IPS-11a (cell line): ENCODE measurements around the gene DTL.
"Not testable (repeated sequence)": the region's sequence is repeated elsewhere in the genome, so short reads cannot be mapped to it uniquely, and the experiment has no call there.

Experiments used
- H3K4me3 ChIP-seq: one replicate; pipeline ENCODE4 v1.5.1; 2013; ENCODE audit warnings: low read depth, low read length, control low read depth

DTL gene

GRCh38 chr1:212035123-212035834, at the start of gene DTL, which contains the start of gene INTS7:
Gene DTL, plus strand, starts transcription at chr1:212035748. Its CDS starts 143 bp downstream, at chr1:212035891.
Gene INTS7, minus strand, starts transcription at chr1:212035557. Its CDS starts 120 bp downstream, at chr1:212035437.
- peak within 1 kb of the TSS; percentile 95 for H3K4me3 ChIP-seq

DNA sequence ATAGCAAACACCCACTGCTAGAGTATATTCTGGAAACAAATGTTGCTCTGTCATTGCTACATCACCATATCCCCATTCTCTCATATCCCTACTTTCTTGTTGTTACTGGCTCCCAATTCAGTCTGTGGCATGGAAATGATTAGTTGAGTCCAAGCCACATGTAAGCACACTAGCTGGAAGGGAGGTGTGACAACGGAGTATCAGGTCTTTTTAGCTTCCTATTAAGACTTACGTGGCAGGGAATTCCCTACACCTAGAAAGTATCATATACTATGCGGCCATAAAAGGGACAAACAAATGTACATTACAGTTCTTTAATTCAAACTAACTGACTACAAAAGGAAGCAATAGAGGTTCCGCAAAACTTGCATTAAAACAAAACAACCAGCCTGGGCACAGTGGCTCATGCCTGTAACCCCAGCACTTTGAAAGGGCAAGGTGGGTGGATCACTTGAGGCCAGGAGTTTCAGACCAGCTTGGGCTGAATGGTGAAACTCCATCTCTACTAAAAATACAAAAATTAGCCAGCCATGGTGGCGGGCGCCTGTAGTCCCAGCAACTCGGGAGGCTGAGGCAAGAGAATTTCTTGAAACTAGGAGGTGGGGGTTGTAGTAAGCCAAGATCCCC, 48.8 kb upstream of the DTL start:
- H3K4me3 ChIP-seq: no peak overlapping the region

GRCh38 chr1:211991695-211992094, 43.9 kb upstream of the DTL start:
- no peak overlapping the region for H3K4me3 ChIP-seq

- not testable (repeated sequence) for H3K4me3 ChIP-seq
These were observed 38.1 kb upstream of the DTL start for GRCh38 chr1:211997426-211997825.

DNA sequence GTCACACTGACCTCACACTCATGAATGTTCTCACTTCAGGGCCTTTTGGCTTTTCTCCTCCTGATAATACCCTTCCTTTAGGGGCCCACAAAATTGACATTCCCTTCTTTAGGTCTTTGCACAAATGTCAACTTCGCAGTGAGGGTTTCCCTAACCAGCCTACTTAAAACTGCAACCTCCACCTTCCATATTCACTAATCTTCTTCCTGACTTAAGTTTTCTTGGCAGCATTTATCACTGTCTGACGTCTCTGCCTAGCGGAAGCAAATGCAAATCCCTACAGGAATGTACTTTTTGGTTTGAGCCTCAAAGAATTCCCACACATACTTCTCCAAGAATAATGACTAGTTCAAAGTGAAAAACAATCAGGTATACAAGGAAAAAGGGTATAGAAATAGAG, 33.0 kb upstream of the DTL start:
- H3K4me3 ChIP-seq: no peak overlapping the region

DNA sequence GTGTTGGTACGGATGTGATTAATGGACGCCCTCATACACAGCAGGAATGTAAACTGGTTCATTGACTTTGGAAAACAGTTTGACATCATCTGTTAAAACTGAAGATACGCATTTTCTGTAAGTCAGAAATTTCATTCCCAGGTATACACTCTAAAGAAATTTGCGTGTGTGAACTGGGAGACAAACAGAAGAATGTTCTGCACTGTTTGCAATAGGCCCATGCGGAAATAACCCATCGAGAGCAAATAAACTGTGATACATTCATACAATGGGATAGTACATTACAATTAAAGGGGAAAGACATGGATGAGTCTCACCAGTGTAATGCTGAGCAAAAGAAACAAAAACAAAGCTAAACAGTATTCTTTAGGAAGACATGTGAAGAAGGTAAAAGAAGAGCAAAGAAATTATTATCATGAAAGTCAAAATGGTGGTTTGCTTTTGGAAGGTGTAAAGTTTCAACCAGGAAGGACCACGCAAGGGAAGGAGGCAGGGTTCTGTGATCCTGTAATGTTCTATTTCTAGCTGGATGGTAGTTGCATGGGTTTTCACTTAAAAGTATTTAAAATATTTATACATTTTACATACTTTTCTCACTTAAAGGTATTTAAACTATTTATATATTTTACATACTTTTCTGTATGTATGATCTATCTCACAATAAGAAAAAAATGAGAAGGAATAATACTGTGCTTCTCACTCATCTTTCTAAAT, 30.5 kb upstream of the DTL start:
- H3K4me3 ChIP-seq: no peak overlapping the region

DNA sequence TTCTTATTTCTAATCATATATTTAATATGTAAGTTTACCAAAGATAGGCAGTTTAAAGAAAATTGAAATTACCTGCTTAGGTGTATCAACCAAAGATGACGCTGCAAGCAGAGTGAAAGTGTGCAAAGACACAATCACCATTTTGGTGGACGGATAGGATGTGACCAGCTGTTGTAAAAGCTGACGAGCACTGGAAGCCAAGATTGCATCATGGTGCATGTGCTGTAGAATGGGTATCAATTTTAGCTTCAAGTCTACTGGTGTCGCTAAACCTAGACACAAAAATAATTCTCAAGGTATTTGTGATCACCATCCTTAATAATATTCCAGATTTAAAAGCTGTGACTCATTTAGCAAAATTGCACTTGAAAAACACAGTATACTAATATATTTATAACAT, 28.4 kb upstream of the DTL start:
- no peak overlapping the region for H3K4me3 ChIP-seq

GRCh38 chr1:212007886-212008285, 27.7 kb upstream of the DTL start:
- H3K4me3 ChIP-seq: no peak overlapping the region

- no peak overlapping the region for H3K4me3 ChIP-seq
These were observed 26.0 kb upstream of the DTL start for GRCh38 chr1:212009561-212009960.

DNA sequence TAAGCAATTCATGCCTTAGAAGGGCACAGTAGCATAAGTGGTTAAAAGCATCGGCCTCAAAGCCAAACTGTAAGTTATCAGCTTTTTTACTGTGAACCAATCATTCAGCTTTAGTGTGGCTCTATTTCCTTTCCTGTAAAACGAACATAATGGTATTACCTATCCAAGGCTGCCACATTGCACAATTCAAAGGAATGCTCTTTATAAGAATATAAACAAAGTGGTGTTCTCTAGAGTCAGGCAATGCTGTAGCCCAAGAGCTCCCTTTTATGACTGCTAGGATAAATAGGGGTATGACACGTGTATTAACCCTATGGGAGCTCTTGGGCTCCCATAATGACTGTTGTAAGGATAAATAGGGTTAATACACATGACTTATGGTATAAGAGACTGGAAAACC, 25.5 kb upstream of the DTL start:
- H3K4me3 ChIP-seq: no peak overlapping the region

DNA sequence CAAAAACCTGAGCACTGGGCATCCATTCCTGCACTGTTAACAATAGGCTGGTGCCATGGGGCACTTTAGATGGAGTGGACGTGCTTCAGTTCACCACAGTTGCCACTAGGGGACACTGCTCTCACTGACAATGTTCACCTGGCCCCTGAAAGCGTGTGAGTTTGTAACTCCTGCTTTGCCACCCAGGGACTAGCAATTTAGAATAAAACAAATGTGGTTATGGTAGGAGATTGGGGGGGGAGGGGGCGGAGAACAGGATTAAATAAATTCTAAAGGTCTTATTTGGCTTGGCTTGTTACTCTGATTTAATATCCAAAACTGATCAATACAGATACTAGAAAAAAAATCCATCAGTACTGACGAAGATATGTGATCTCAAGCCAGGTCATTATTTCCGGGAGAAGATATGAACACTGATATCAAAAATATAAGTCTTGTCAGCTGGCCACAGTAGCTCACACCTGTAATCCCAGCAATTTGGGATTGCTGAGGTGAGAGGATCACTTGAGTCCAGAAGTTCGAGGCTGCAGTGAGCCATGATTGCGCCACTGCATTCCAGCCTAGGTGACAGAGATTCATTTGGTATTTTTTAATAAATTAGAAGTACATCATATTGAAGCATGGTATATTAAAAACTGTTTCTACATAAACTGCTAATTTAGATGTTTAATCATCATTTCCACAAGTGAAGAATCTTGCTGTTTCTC, 23.4 kb upstream of the DTL start:
- no peak overlapping the region for H3K4me3 ChIP-seq

DNA sequence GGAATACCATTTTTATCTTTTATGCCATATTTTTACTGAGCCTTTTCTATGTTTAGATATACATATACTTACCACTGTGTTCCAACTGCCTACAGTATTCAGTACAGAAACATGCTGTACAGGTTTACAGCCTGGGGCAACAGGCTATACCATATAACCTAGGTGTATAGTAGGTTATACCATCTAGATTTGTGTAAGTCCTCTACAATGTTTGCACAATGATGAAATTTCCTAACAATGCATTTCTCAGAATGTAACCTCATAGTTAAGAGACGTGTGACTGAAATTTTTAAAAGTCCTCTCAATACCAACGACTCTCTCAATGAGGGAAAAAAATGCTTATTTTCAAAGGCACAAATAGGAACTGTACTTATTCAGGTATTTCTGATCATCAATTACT, 21.9 kb upstream of the DTL start:
- H3K4me3 ChIP-seq: no peak overlapping the region

DNA sequence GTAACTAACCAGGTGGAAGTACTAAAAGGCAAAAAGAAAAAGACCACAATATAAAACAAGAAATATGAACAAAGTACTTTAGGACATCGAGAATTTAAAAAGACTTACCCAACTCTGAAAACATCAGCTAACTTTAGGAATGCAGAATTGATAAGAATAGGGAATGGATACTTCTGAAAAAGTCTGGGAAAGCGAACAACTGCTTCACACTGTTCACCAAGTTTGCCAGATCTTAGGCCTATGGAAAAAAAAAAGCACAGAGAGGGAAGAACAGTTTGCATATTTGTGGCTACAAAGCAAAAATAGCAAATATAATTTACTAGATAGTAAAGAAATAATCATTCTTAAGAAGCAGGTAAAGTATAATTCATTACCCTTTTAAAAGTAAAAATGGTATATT, 14.6 kb upstream of the DTL start:
- no peak overlapping the region for H3K4me3 ChIP-seq

- no peak overlapping the region for H3K4me3 ChIP-seq
These were observed 14.0 kb upstream of the DTL start for GRCh38 chr1:212021563-212021962.

- not testable (repeated sequence) for H3K4me3 ChIP-seq
These were observed 12.6 kb upstream of the DTL start for GRCh38 chr1:212022908-212023307.

- H3K4me3 ChIP-seq: no peak overlapping the region
These were observed 10.9 kb upstream of the DTL start for GRCh38 chr1:212024469-212025149.

DNA sequence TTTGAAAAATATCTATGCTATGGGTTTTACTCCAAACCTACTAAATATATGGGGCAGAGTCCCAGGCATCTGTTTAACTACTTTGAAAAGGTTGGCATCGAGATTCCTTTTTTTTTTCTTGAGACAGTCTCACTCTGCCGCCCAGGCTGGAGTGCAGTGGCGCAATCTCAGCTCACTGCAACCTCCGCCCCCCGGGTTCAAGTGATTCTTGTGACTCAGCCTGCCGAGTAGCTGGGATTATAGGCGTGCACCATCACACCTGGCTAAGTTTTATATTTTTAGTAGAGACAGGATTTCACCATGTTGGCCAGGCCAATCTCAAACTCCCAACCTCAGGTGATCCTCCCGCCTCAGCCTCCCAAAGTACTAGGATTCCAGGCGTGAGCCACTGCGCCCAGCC, 7.8 kb upstream of the DTL start:
- not testable (repeated sequence) for H3K4me3 ChIP-seq

- H3K4me3 ChIP-seq: no peak overlapping the region
These were observed 4.5 kb upstream of the DTL start for GRCh38 chr1:212030936-212031528.

- H3K4me3 ChIP-seq: peak overlapping the region; percentile 95
These were observed 929 bp upstream of the DTL start for GRCh38 chr1:212034516-212035122.
